Mammary epithelial cell (primary cell): Measurements from ENCODE around the gene EIF4ENIF1.

Source experiments
- CTCF ChIP-seq, 2 donors: IDR thresholded peaks in 1 of 2; conservative IDR thresholded peaks in 1 of 2; 2 replicates each; pipeline ENCODE4 v1.5.1; 2011 to 2012; ENCODE audit warnings: inconsistent platforms in 2 of 2, low read length in 2 of 2, mild to moderate bottlenecking in 2 of 2, control low read depth in 1 of 2, low read depth in 1 of 2; ENCODE audit not compliant: insufficient read depth in 1 of 2; ENCODE audit errors: extremely low read depth in 1 of 2
- EZH2 ChIP-seq: IDR thresholded peaks from 2 replicates; pipeline ENCODE4 v1.6.1; 2012; ENCODE audit warnings: low read length, inconsistent platforms, borderline replicate concordance

- TF ChIP-seq CTCF (conservative IDR thresholded peaks at IDR 0.05 in 1 of 2, IDR thresholded peaks at IDR 0.05 in 1 of 2; ENCODE audit: extremely low read depth in 1 of 2, insufficient read depth in 1 of 2, low read depth in 1 of 2, low read length in 2 of 2): no peak
- no peak for TF ChIP-seq EZH2
Observed at GRCh38 chr22:31400023-31400397, 89.6 kb downstream of the EIF4ENIF1 start.
